G401 (cell line): ENCODE results near the gene PACRG. TPM values are rescaled to one million over a fixed set of nuclear protein-coding genes. Genes with fewer than 3 reads are reported as not detected.

Experiments
- DNase-seq: peaks from one replicate; pipeline ENCODE4 v3.0.0-alpha.2; 2015; ENCODE audit warnings: low spot score
- in situ Hi-C: cut with HindIII; loops from 2 replicates; pipeline ENCODE4 v1.10.0; 2016; ENCODE audit warnings: low sequenced_read_pairs, mixed read lengths
- total RNA-seq: library from RNA; depleted of rRNA; stranded (reverse); fragments of >200 nt; shearing (Covaris generic); gene quantifications from 2 replicates; pipeline ENCODE4 v1.2.3, GENCODE V29; 2014

Gene PACRG
- total RNA-seq, 1 experiment from 2014 or later, result not detected

- in situ Hi-C loops, result no loop called here
- no peak for DNase-seq
These were observed 449.2 kb downstream of the PACRG start for GRCh38 chr6:163177007-163177406.

- in situ Hi-C loops, result no loop called here
- DNase-seq, result no peak
These were observed 450.2 kb downstream of the PACRG start for GRCh38 chr6:163177892-163178420.

GRCh38 chr6:163179061-163179460, 451.3 kb downstream of the PACRG start:
- in situ Hi-C loops, result no loop called here
- no peak for DNase-seq

GRCh38 chr6:163179721-163180120, 451.9 kb downstream of the PACRG start:
- in situ Hi-C loops, result no loop called here

GRCh38 chr6:163180874-163181541, 453.2 kb downstream of the PACRG start:
- in situ Hi-C loops, result no loop called here
- peak; percentile 46 for DNase-seq

More at GRCh38 chr6:163179721-163180120, 451.9 kb downstream of the PACRG start:
- no peak for DNase-seq

- in situ Hi-C loops, result no loop called here
- DNase-seq, result no peak
These were observed 453.9 kb downstream of the PACRG start for GRCh38 chr6:163181666-163182180.

- DNase-seq, result no peak
- in situ Hi-C loops, result no loop called here
These were observed 454.9 kb downstream of the PACRG start for GRCh38 chr6:163182696-163183095.

- in situ Hi-C loops, result no loop called here
- no peak for DNase-seq
These were observed 456.0 kb downstream of the PACRG start for GRCh38 chr6:163183806-163184205.

- in situ Hi-C loops, result no loop called here
- DNase-seq, result no peak
These were observed 458.0 kb downstream of the PACRG start for GRCh38 chr6:163185744-163186143.

GRCh38 chr6:163186527-163186926, 458.8 kb downstream of the PACRG start:
- in situ Hi-C loops, result no loop called here
- no peak for DNase-seq

- no peak for DNase-seq
- in situ Hi-C loops, result no loop called here
These were observed 459.4 kb downstream of the PACRG start for GRCh38 chr6:163187201-163187600.

- DNase-seq, result no peak
- in situ Hi-C loops, result no loop called here
These were observed 459.8 kb downstream of the PACRG start for GRCh38 chr6:163187606-163188005.

GRCh38 chr6:163188746-163189145, 461.0 kb downstream of the PACRG start:
- DNase-seq, result no peak
- in situ Hi-C loops, result no loop called here

- in situ Hi-C loops, result no loop called here
- DNase-seq, result no peak
These were observed 461.8 kb downstream of the PACRG start for GRCh38 chr6:163189609-163190008.

GRCh38 chr6:163190786-163191185, 463.0 kb downstream of the PACRG start:
- no peak for DNase-seq
- in situ Hi-C loops, result no loop called here

- in situ Hi-C loops, result no loop called here
- DNase-seq, result no peak
These were observed 464.1 kb downstream of the PACRG start for GRCh38 chr6:163191704-163192537.

- in situ Hi-C loops, result no loop called here
- DNase-seq, result no peak
These were observed 464.8 kb downstream of the PACRG start for GRCh38 chr6:163192591-163192990.

- in situ Hi-C loops, result no loop called here
- DNase-seq, result no peak
These were observed 465.6 kb downstream of the PACRG start for GRCh38 chr6:163193326-163193725.

GRCh38 chr6:163195721-163196691, 468.2 kb downstream of the PACRG start:
- DNase-seq, result no peak
- in situ Hi-C loops, result no loop called here
